T-helper 2 cell (primary cell): ENCODE results near the gene ARHGEF28.

Experiments used
- DNase-seq, 5 experiments: peaks; one replicate each; pipeline versions ENCODE4 v3.0.0 to v3.0.0-alpha.2; 2012 to 2022

ARHGEF28 gene

DNA sequence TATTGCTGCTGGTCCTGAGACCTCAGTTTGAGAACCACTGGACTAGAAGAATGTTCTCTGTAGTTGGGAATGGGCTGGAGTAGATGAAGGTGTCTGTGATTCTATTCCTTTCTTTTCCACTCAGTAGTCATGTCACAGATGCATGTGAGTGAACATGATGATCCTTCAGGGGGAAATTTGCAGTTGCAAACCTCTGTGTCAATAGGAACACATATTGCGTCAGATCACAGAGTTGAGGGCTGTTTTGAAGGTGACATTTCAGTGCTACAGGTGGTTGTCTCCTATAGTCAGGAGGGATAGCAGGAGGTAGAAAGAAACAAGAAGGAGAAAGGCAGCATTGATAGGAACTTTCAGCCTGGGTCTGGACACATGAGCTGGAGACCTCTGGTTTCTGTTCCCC, 239.3 kb downstream of the ARHGEF28 start:
- no peak for DNase-seq

- DNase-seq, result no peak
Measured at GRCh38 chr5:73867345-73868335, 241.6 kb downstream of the ARHGEF28 start.

GRCh38 chr5:73883646-73884045, 257.6 kb downstream of the ARHGEF28 start:
- no peak for DNase-seq

DNA sequence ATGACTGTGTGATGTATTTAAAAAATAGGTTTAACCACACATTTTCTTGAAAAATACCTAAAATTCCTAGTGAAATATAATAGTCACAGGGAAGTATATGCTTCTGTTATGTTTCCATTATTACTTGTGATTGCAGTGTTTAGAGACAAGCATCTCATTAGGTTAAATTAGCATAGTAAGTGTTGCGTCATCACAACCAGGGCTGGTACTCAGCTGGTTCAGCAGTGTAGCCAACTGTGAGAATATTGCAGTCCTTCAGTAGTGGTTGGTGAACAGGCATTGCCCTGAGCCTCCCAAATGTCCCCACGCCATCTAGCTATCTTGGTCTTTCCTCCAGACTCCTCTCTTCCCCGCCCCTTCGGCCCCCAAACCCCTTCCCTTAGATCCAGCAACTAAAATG, 261.7 kb downstream of the ARHGEF28 start:
- no peak for DNase-seq

- no peak for DNase-seq
Measured at GRCh38 chr5:73890569-73890968, 264.6 kb downstream of the ARHGEF28 start.

DNA sequence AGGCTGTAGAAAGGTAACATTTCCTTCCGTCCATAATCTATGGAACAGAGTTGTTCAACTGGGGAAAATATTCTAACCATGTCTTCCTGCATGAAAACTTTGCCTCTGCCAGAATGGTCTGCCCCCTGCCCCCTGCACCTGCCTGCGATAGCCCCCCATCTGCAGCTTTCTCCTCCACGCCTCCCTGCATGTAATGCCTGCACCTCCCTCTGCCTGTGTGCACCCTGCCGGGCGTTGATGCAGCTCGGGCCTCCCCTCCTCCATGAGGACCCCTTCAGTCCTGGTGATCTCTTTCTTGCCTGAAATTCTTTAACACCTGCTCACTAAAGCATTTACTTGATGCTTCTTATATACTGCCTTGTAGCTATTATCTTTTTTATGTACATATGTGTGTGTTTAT, 266.2 kb downstream of the ARHGEF28 start:
- DNase-seq, result no peak

GRCh38 chr5:73892806-73893205, 266.8 kb downstream of the ARHGEF28 start:
- DNase-seq, result no peak

DNA sequence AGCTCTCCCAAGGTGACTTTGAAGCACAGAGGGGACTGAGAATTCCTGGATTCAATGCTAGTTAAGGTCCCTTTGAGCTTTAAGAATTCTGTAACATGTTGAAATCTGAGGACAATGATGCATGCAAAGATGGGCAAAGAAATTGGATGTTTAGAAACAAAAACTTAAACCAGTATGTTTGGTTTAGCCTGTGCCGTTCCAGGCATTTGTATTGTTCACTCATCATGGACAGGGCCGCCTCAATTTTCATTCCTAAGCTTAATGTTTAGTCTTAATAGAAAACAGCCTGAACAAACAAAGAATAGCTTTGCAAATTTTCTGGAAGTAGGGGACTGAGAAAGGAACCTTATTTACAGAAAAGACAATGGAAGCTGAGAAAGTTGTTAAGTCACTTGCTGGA, 267.8 kb downstream of the ARHGEF28 start:
- DNase-seq, result no peak

- DNase-seq, result no peak
Measured at GRCh38 chr5:73894860-73895259, 268.9 kb downstream of the ARHGEF28 start.

DNA sequence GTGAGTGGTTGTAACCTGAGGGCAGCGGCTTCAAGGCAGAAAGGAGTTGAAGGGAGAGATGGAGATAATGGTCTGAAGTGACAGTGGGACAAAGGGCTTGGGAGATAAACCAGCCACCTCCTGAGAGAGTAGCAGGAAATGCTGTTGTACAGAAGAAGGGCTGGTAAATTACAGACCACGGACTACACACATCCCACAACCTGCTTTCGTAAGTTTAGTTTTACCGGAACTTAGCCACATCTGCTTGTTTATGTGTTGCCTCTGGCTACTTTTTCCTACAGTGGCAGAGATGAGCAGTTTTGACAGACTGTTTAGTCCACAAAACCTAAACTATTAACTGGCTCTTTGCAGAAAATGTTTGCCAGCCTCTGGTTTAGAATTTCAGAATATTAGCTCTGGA, 269.5 kb downstream of the ARHGEF28 start:
- DNase-seq, result peak in 1 of 5 experiments; percentile 83

DNA sequence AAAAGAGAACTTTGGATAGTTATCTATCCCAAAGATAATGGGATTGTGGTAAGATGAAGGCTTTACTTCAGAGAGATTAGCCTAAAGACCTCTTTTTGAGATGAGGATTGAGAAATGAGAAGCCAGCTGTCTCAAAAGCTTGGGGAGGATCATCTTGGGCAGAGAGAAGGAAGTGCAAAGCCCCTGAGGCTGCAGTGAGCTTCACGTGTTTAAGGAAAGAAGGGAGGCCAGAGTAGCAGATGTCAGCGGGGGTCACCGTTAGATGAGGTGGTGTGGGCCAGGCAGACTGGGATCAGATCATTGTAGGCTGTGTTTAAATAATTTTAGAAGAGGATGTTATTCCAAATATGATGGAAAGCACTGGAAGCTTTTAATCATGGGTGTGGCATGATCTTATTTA, 270.1 kb downstream of the ARHGEF28 start:
- no peak for DNase-seq

DNA sequence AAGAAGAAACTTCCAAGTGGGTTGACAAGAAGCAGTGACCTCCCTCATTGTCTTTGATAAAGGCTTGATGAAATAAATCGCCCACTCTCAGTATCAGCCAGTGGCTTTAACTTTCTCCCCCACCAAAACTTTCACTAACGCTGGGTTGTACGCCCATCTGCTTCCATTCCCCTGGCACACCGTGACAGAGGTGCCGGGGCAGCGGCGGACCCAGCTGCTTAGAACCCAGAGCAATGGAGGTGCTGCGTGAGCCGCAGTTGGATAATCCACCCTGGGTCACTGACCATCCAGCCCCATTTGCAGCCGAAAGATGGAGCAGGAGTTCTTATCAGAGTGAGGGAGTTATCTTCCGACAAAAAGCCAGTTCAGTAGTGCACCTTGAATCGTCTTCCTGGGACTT, 270.7 kb downstream of the ARHGEF28 start:
- DNase-seq, result no peak

GRCh38 chr5:73897893-73898292, 271.9 kb downstream of the ARHGEF28 start:
- peak in 1 of 5 experiments; percentile 9 for DNase-seq

GRCh38 chr5:73899055-73899454, 273.1 kb downstream of the ARHGEF28 start:
- DNase-seq, result peak in 1 of 5 experiments; percentile 83

DNA sequence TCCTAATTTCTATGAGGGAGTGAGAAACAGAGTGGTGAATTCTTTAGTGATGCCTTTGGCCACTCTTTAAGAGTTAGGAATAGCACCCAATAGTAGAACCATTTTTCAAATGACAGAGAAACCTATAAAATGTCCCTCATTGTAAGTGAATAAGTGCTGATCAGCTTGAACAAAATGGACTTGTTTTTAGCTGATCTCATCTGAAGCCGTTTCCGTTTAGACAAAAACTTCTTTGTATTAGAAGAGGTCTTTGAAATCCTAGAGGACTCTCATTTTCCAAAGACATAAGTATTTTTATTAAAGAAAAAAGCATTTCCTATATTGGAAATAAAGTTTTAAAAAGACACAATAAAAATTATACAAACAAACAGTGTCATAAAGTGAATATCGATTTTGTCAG, 273.9 kb downstream of the ARHGEF28 start:
- DNase-seq, result no peak

GRCh38 chr5:73900566-73900965, 274.6 kb downstream of the ARHGEF28 start:
- no peak for DNase-seq

DNA sequence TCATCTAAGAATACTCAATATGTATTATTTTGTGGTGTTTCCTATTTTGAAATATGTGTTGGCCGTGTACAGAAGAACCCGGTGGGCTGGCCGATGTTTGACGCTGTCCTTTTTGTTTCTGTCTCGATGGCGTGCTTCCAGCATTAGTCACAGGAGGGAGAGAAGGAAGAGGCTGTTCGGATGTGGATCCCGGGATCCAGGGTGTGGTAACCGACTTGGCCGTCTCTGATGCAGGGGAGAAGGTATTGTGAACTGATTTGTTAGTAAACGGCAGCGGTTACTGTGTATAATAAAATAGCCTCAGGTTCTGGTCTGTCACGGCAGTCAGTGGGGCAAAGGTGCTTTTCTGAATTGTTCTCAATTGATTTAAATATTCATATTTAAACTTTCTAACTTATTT, 275.0 kb downstream of the ARHGEF28 start:
- DNase-seq, result no peak

DNA sequence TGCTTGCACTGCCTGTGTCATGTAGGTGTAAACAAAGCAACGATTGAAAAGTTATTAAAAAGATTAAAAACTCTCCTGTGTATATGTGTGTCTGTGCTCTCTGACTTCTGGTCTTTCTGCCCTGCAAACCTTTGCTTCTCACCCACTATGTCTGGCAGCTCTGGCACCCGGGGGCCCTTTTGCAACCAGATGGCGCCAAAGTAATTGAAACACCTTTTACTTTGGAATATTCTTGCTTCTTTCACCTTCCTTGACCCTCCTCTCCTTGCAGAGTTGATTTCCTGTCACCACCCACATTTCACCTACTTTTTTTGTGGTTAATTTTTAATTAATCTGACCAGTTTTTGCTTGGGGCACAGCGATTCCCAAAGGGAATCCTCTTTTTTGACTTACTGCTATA, 275.5 kb downstream of the ARHGEF28 start:
- DNase-seq, result peak in 1 of 5 experiments; percentile 10

GRCh38 chr5:73902327-73903051, 276.5 kb downstream of the ARHGEF28 start:
- peak in 2 of 5 experiments; percentile 18 to 69 for DNase-seq

DNA sequence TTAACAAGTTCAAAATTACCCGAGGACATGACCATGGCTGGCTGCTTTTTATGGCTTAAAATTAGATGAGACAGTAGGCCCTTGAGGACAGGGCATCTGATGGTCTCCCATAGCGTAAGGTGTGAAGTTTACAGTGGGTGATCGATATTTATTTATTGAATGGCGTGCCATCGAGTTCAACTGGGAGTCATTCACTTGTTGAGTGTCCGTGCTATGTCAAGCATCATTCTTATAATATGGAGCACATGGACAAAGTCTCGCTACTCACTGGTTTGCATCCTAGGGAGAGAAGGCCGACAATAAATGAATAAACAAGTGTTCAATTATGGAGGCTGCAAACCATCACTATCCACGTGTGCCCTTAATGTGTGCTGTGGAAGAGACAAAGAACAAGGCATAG, 277.2 kb downstream of the ARHGEF28 start:
- DNase-seq, result no peak

GRCh38 chr5:73906277-73906676, 280.3 kb downstream of the ARHGEF28 start:
- DNase-seq, result no peak

DNA sequence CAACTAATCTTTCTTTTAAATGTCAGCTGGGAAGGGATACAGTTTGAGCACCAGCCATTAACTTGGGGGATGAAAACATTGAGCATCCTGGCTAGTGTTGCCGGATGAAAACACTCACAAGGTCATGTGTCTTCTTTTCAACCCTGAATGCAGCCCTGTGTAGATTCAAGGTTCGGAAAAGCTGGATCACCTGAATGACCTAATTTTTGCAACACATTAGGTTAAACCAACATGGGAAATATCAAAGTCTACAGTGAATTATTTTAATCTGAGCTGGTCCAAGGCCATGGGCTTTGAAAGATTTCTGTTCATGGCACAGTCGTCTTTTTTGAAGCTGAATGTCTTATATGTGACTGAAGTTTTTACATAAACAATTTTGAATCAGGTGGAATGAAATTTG, 281.2 kb downstream of the ARHGEF28 start:
- DNase-seq, result no peak

GRCh38 chr5:73908395-73908794, 282.4 kb downstream of the ARHGEF28 start:
- DNase-seq, result no peak

- no peak for DNase-seq
Measured at GRCh38 chr5:73908846-73909245, 282.9 kb downstream of the ARHGEF28 start.
